NB4 (cell line): Measurements from ENCODE around the gene NTM.

Experiments
- MYC ChIP-seq: IDR thresholded peaks from 2 replicates; pipeline ENCODE4 v1.6.1; 2011; ENCODE audit warnings: low read depth, low read length
- POLR2A ChIP-seq: IDR thresholded peaks from 2 replicates; pipeline ENCODE4 v1.6.1; 2011; ENCODE audit warnings: mild to moderate bottlenecking; ENCODE audit not compliant: insufficient read length; ENCODE audit errors: extremely low read depth
- TF ChIP-seq, protein P1 (sequence below): IDR thresholded peaks from one replicate; pipeline ENCODE4 v1.5.1; 2012; ENCODE audit warnings: low read depth, low read length
- TF ChIP-seq, protein P2 (sequence below): IDR thresholded peaks from 2 replicates; pipeline ENCODE4 v1.6.1; 2011; ENCODE audit warnings: low read depth, low read length

DNA sequence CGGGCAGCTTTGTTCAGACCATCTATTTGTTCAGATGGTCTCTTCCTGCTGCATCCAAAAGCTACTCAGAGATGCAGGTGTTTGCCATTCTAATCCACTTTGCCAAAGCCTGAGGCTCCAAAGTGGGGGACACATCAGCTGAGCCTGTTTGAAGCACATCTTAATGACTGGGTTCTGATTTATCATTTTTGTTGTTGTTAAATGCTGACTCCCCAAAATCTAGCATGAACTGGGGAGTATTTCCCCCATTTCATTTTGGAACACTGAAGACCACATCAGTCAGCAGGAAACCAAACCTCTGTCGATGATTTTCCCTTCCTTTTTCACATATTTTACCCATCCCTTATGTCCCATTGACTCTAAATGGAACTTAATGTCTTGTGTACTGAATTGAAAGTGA, 262.6 kb downstream of the NTM start:
- TF ChIP-seq POLR2A (no peak), MYC (no peak)
- TF ChIP-seq, protein P1, sequence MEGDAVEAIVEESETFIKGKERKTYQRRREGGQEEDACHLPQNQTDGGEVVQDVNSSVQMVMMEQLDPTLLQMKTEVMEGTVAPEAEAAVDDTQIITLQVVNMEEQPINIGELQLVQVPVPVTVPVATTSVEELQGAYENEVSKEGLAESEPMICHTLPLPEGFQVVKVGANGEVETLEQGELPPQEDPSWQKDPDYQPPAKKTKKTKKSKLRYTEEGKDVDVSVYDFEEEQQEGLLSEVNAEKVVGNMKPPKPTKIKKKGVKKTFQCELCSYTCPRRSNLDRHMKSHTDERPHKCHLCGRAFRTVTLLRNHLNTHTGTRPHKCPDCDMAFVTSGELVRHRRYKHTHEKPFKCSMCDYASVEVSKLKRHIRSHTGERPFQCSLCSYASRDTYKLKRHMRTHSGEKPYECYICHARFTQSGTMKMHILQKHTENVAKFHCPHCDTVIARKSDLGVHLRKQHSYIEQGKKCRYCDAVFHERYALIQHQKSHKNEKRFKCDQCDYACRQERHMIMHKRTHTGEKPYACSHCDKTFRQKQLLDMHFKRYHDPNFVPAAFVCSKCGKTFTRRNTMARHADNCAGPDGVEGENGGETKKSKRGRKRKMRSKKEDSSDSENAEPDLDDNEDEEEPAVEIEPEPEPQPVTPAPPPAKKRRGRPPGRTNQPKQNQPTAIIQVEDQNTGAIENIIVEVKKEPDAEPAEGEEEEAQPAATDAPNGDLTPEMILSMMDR = no peak
- TF ChIP-seq, protein P2, sequence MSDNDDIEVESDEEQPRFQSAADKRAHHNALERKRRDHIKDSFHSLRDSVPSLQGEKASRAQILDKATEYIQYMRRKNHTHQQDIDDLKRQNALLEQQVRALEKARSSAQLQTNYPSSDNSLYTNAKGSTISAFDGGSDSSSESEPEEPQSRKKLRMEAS = no peak
